Liver (tissue), 9 donors: Measurements from ENCODE around the gene RNF39. TPM values are rescaled to one million over a fixed set of nuclear protein-coding genes. Genes with fewer than 3 reads are reported as not detected.

Experiments
- DNase-seq: peaks from one replicate; pipeline ENCODE4 v3.0.0-alpha.2; 2017; ENCODE audit warnings: low spot score
- H3K27ac ChIP-seq, 2 donors: one replicate each; pipeline ENCODE4 v1.7.0; 2013; ENCODE audit warnings: inconsistent platforms in 2 of 2, low read length in 2 of 2, control low read depth in 1 of 2, low read depth in 1 of 2, mild to moderate bottlenecking in 1 of 2
- H3K27me3 ChIP-seq, 4 donors: one replicate each; pipeline versions ENCODE4 v1.6.1 to v1.7.0; 2013; ENCODE audit warnings: low read length in 3 of 4, inconsistent platforms in 1 of 4, mild to moderate bottlenecking in 1 of 4, moderate library complexity in 1 of 4; ENCODE audit not compliant: control insufficient read depth in 4 of 4, insufficient read depth in 4 of 4
- H3K36me3 ChIP-seq, 4 donors: one replicate each; pipeline versions ENCODE4 v1.6.1 to v1.7.0; 2013; ENCODE audit warnings: low read length in 3 of 4, mild to moderate bottlenecking in 3 of 4, low read depth in 1 of 4, moderate library complexity in 1 of 4; ENCODE audit not compliant: control insufficient read depth in 4 of 4, insufficient read depth in 3 of 4
- H3K4me1 ChIP-seq, 4 donors: one replicate each; pipeline versions ENCODE4 v1.6.1 to v1.7.0; 2013; ENCODE audit warnings: low read length in 3 of 4, mild to moderate bottlenecking in 3 of 4, moderate library complexity in 1 of 4; ENCODE audit not compliant: control insufficient read depth in 4 of 4, insufficient read depth in 4 of 4
- H3K4me3 ChIP-seq, 3 donors: one replicate each; pipeline versions ENCODE4 v1.6.1 to v1.7.0; 2013; ENCODE audit warnings: low read length in 3 of 3, control low read depth in 1 of 3, low read depth in 1 of 3, mild to moderate bottlenecking in 1 of 3
- H3K9ac ChIP-seq, 2 donors: one replicate each; pipeline ENCODE4 v1.7.0; 2013; ENCODE audit warnings: low read length in 2 of 2, mild to moderate bottlenecking in 2 of 2, moderate library complexity in 2 of 2, control low read depth in 1 of 2, low read depth in 1 of 2
- H3K9me3 ChIP-seq, 4 donors: one replicate each; pipeline versions ENCODE4 v1.6.1 to v1.7.0; 2013; ENCODE audit warnings: low read length in 3 of 4; ENCODE audit not compliant: control insufficient read depth in 4 of 4
- FOXA1 ChIP-seq: IDR thresholded peaks from 2 replicates; pipeline ENCODE4 v1.6.1; 2016; ENCODE audit warnings: antibody characterized with exemption
- FOXA2 ChIP-seq: IDR thresholded peaks from 2 replicates; pipeline ENCODE4 v1.6.1; 2016; ENCODE audit warnings: antibody characterized with exemption
- GABPA ChIP-seq, 2 donors: IDR thresholded peaks in 1 of 2; conservative IDR thresholded peaks in 1 of 2; 2 replicates each; pipeline ENCODE4 v1.6.1; 2016; ENCODE audit warnings: antibody characterized with exemption in 2 of 2, mild to moderate bottlenecking in 1 of 2, moderate library complexity in 1 of 2
- HNF4A ChIP-seq, 2 donors: conservative IDR thresholded peaks; 2 replicates each; pipeline ENCODE4 v1.6.1; 2016; ENCODE audit warnings: antibody characterized with exemption in 2 of 2, mild to moderate bottlenecking in 2 of 2
- HNF4G ChIP-seq: IDR thresholded peaks from 2 replicates; pipeline ENCODE4 v1.6.1; 2016; ENCODE audit warnings: antibody characterized with exemption
- JUND ChIP-seq, 2 donors: IDR thresholded peaks; 2 replicates each; pipeline ENCODE4 v1.6.1; 2016; ENCODE audit warnings: antibody characterized with exemption in 2 of 2
- NR2F2 ChIP-seq: IDR thresholded peaks from 2 replicates; pipeline ENCODE4 v1.6.1; 2016; ENCODE audit warnings: antibody characterized with exemption
- RAD21 ChIP-seq, 2 donors: IDR thresholded peaks; 2 replicates each; pipeline ENCODE4 v1.6.1; 2016; ENCODE audit warnings: antibody characterized with exemption in 2 of 2, mild to moderate bottlenecking in 2 of 2
- RXRA ChIP-seq, 2 donors: IDR thresholded peaks; 2 replicates each; pipeline ENCODE4 v1.6.1; 2017 to 2018; ENCODE audit warnings: antibody characterized with exemption in 2 of 2, mild to moderate bottlenecking in 1 of 2
- SP1 ChIP-seq: IDR thresholded peaks from 2 replicates; pipeline ENCODE4 v1.6.1; 2018; ENCODE audit warnings: antibody characterized with exemption, mild to moderate bottlenecking
- TAF1 ChIP-seq: conservative IDR thresholded peaks from 2 replicates; pipeline ENCODE4 v1.6.1; 2016; ENCODE audit warnings: antibody characterized with exemption, mild to moderate bottlenecking
- YY1 ChIP-seq: IDR thresholded peaks from 2 replicates; pipeline ENCODE4 v1.6.1; 2016; ENCODE audit warnings: antibody characterized with exemption, mild to moderate bottlenecking
- WGBS: extraction: QIAGEN DNeasy Blood & Tissue Kit; methylation state at CpG from one replicate; pipeline ENCODE4 v1.1.7; 2013; 5-methylcytosine and 5-hydroxymethylcytosine counted together
- polyA plus RNA-seq, 2 donors: library from polyadenylated mRNA; stranded (reverse) in 1 of 2; unstranded in 1 of 2; fragments of 200-250 nt in 1 of 2; fragments of >200 nt in 1 of 2; fragmentation: Nextera tagmentation in 1 of 2; extraction: Ambion mirVana in 1 of 2; gene quantifications; one replicate each; pipeline versions ENCODE4 v1.2.1 to v1.2.3, GENCODE V29; 2013 to 2015
- total RNA-seq, 2 donors: library from RNA; depleted of rRNA; stranded (reverse); fragments of >200 nt; gene quantifications; one replicate each; pipeline ENCODE4 v1.2.3, GENCODE V29; 2014
- TF ChIP-seq, protein P1 (sequence below): IDR thresholded peaks from 2 replicates; pipeline ENCODE4 v1.6.1; 2016; ENCODE audit warnings: antibody characterized with exemption
- TF ChIP-seq, protein P2 (sequence below): IDR thresholded peaks from 2 replicates; pipeline ENCODE4 v1.6.1; 2016; ENCODE audit warnings: antibody characterized with exemption, mild to moderate bottlenecking
- TF ChIP-seq, protein P3 (sequence below): IDR thresholded peaks from 2 replicates; pipeline ENCODE4 v1.6.1; 2016; ENCODE audit warnings: antibody characterized with exemption
- TF ChIP-seq, protein P4 (sequence below): fragments of 150-350 bp; IDR thresholded peaks from 2 replicates; pipeline ENCODE4 v1.5.1; 2017; ENCODE audit warnings: improper control_type of control experiment, low read depth, low read length; ENCODE audit not compliant: missing input control
- TF ChIP-seq, protein P5 (sequence below): IDR thresholded peaks from 2 replicates; pipeline ENCODE4 v1.6.1; 2016; ENCODE audit warnings: antibody characterized with exemption
- donor health status: healthy.
- donor health status: healthy.
- donor health status: healthy.
- donor health status: healthy.
- donor health status: healthy.

The RNF39 gene, protein sequence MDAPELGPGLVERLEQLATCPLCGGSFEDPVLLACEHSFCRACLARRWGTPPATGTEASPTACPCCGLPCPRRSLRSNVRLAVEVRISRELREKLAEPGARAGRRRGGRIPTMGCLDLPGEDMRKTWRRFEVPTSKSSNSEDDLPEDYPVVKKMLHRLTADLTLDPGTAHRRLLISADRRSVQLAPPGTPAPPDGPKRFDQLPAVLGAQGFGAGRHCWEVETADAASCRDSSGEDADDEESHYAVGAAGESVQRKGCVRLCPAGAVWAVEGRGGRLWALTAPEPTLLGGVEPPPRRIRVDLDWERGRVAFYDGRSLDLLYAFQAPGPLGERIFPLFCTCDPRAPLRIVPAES
- total RNA-seq (not detected), polyA plus RNA-seq (under 1 TPM; 0.03 to 0.13 TPM)

DNA sequence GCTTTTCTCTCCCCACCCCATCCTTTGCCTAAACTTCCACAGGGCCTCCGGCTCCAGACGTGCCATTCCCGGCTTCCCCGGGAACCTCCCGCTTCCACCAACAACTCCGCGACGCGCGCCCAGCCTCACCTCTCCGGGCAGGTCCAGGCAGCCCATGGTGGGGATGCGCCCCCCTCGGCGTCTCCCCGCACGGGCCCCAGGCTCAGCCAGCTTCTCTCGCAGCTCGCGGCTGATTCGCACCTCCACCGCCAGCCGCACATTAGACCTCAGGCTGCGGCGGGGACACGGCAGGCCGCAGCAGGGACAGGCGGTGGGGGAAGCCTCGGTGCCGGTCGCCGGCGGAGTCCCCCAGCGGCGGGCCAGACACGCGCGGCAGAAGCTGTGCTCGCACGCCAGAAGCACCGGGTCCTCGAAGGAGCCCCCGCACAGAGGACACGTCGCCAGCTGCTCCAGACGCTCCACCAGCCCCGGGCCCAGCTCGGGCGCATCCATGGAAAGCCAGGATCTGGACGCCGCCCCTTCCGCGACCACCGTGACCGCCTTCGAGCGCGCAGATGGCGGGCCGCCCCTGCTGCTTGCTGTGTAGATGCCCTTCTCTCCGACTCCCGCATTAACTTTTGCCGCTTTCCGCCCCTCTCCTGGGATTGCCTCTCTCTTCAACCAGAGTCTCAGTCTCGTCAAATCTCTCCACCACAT is at the start of gene RNF39:
RNF39 (minus strand) TSS at position 676 of the 696 bp plus-strand sequence; CDS start at position 492, 184 bp downstream.
- no peak within 1 kb of the TSS for H3K9ac ChIP-seq
- peaks cover 6 to 19% (median 12%) of the 10 kb centered on the region in 4 donors for H3K4me1 ChIP-seq
- no peak within 1 kb of the TSS for H3K27ac ChIP-seq
- WGBS = 2% methylated on average over 64 of the region's 64 CpGs
- H3K36me3 ChIP-seq = no peaks in the 10 kb centered on the region
- TF ChIP-seq, protein P1, sequence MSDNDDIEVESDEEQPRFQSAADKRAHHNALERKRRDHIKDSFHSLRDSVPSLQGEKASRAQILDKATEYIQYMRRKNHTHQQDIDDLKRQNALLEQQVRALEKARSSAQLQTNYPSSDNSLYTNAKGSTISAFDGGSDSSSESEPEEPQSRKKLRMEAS = no peak
- TF ChIP-seq, protein P2, sequence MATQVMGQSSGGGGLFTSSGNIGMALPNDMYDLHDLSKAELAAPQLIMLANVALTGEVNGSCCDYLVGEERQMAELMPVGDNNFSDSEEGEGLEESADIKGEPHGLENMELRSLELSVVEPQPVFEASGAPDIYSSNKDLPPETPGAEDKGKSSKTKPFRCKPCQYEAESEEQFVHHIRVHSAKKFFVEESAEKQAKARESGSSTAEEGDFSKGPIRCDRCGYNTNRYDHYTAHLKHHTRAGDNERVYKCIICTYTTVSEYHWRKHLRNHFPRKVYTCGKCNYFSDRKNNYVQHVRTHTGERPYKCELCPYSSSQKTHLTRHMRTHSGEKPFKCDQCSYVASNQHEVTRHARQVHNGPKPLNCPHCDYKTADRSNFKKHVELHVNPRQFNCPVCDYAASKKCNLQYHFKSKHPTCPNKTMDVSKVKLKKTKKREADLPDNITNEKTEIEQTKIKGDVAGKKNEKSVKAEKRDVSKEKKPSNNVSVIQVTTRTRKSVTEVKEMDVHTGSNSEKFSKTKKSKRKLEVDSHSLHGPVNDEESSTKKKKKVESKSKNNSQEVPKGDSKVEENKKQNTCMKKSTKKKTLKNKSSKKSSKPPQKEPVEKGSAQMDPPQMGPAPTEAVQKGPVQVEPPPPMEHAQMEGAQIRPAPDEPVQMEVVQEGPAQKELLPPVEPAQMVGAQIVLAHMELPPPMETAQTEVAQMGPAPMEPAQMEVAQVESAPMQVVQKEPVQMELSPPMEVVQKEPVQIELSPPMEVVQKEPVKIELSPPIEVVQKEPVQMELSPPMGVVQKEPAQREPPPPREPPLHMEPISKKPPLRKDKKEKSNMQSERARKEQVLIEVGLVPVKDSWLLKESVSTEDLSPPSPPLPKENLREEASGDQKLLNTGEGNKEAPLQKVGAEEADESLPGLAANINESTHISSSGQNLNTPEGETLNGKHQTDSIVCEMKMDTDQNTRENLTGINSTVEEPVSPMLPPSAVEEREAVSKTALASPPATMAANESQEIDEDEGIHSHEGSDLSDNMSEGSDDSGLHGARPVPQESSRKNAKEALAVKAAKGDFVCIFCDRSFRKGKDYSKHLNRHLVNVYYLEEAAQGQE = no peak
- TF ChIP-seq NR2F2 (no peak), JUND (IDR thresholded peaks at IDR 0.05) (no peak), YY1 (no peak), TAF1 (no peak), RXRA (IDR thresholded peaks at IDR 0.05) (no peak), HNF4G (no peak), FOXA2 (no peak), SP1 (no peak), FOXA1 (no peak), HNF4A (conservative IDR thresholded peaks at IDR 0.05) (no peak), RAD21 (IDR thresholded peaks at IDR 0.05) (no peak), GABPA (IDR thresholded peaks at IDR 0.05 in 1 of 2, conservative IDR thresholded peaks at IDR 0.05 in 1 of 2) (no peak)
- TF ChIP-seq, protein P3, sequence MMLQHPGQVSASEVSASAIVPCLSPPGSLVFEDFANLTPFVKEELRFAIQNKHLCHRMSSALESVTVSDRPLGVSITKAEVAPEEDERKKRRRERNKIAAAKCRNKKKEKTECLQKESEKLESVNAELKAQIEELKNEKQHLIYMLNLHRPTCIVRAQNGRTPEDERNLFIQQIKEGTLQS = no peak
- TF ChIP-seq, protein P4, sequence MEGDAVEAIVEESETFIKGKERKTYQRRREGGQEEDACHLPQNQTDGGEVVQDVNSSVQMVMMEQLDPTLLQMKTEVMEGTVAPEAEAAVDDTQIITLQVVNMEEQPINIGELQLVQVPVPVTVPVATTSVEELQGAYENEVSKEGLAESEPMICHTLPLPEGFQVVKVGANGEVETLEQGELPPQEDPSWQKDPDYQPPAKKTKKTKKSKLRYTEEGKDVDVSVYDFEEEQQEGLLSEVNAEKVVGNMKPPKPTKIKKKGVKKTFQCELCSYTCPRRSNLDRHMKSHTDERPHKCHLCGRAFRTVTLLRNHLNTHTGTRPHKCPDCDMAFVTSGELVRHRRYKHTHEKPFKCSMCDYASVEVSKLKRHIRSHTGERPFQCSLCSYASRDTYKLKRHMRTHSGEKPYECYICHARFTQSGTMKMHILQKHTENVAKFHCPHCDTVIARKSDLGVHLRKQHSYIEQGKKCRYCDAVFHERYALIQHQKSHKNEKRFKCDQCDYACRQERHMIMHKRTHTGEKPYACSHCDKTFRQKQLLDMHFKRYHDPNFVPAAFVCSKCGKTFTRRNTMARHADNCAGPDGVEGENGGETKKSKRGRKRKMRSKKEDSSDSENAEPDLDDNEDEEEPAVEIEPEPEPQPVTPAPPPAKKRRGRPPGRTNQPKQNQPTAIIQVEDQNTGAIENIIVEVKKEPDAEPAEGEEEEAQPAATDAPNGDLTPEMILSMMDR = no peak
- TF ChIP-seq, protein P5, sequence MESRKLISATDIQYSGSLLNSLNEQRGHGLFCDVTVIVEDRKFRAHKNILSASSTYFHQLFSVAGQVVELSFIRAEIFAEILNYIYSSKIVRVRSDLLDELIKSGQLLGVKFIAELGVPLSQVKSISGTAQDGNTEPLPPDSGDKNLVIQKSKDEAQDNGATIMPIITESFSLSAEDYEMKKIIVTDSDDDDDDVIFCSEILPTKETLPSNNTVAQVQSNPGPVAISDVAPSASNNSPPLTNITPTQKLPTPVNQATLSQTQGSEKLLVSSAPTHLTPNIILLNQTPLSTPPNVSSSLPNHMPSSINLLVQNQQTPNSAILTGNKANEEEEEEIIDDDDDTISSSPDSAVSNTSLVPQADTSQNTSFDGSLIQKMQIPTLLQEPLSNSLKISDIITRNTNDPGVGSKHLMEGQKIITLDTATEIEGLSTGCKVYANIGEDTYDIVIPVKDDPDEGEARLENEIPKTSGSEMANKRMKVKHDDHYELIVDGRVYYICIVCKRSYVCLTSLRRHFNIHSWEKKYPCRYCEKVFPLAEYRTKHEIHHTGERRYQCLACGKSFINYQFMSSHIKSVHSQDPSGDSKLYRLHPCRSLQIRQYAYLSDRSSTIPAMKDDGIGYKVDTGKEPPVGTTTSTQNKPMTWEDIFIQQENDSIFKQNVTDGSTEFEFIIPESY = no peak
- DNase-seq = no peak
- H3K9me3 ChIP-seq = no peaks in the 10 kb centered on the region
- H3K27me3 ChIP-seq = peaks cover 3 to 16% (median 8%) of the 10 kb centered on the region in 4 donors
- peak within 1 kb of the TSS in 1 of 3 donors; percentile 32 for H3K4me3 ChIP-seq
